ENCODE results near the gene CD84.
"Not testable (repeated sequence)": the region's sequence is repeated elsewhere in the genome, so short reads cannot be mapped to it uniquely, and the experiment has no call there.

GRCh38 chr1:160559437-160559836, 19.9 kb downstream of the CD84 start:
- TF ChIP-seq POLR2A, CTCF (IDR thresholded peaks at IDR 0.05): not testable (repeated sequence)
